Skin epidermis (tissue), 12 donors: Measurements from ENCODE around the gene EIF4G2.
A peak's percentile ranks its signal among the peaks of the same experiment; 100 is the strongest.
"Not testable (repeated sequence)": the region's sequence is repeated elsewhere in the genome, so short reads cannot be mapped to it uniquely, and the experiment has no call there.

Source experiments
- H3K27ac ChIP-seq, 21 experiments: fragments of 200-600 bp; sonication (generic) in 11 of 21; one replicate each; pipeline ENCODE4 v1.5.0; 2020; ENCODE audit warnings: mild to moderate bottlenecking in 3 of 21, inconsistent platforms in 2 of 21, moderate library complexity in 2 of 21
- H3K4me3 ChIP-seq, 7 experiments: fragments of 200-600 bp; sonication (generic) in 2 of 7; one replicate each; pipeline ENCODE4 v1.5.0; 2020; ENCODE audit warnings: inconsistent platforms in 2 of 7, mild to moderate bottlenecking in 2 of 7, moderate library complexity in 1 of 7

Gene EIF4G2

DNA sequence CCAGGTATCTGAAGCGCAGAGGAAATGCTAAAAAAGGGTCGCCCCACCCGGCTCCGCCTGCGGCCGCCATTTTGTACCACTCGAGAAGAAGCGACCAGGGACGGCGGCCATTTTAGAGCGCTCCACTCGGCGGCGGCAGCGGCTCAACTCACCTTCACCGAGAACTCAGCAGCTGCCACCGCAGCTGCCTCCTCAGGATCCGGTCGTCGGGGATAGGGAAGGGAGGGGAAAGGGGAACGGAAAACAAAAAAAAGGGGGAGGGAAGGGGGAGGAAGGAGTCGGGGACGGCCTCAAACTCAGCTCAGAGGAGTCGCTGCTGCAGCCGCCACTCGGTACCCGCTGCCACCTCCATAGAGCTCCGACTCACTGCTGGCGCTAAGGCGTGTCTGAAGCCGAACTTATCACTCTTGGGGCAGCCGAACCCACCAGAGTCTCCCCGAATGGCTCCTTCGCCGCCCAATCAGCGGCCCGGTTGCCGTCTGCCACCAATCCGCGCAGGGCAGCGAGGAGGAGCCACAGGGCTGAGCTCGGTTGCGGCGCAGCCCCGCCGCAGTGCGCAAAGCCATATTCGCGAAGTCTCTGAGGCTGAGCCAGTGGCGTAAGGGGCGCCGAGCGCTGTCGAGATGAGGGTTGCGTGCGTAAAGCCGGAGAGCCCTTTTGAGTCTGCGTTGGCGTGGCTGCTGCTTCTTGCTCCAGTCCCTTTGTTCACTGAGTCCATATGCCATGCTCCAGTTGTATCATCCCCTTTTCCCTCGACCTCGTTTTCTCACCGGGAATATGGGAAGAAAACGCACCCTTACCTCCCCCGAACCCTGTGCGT lies at the start of gene EIF4G2:
EIF4G2 (minus strand) TSS at position 374 of the 820 bp plus-strand sequence.
- Histone ChIP-seq H3K4me3 (peak within 1 kb of the TSS; percentile 71 to 98 (median 92)), H3K27ac (peak within 1 kb of the TSS; percentile 95 to 100 (median 99))

DNA sequence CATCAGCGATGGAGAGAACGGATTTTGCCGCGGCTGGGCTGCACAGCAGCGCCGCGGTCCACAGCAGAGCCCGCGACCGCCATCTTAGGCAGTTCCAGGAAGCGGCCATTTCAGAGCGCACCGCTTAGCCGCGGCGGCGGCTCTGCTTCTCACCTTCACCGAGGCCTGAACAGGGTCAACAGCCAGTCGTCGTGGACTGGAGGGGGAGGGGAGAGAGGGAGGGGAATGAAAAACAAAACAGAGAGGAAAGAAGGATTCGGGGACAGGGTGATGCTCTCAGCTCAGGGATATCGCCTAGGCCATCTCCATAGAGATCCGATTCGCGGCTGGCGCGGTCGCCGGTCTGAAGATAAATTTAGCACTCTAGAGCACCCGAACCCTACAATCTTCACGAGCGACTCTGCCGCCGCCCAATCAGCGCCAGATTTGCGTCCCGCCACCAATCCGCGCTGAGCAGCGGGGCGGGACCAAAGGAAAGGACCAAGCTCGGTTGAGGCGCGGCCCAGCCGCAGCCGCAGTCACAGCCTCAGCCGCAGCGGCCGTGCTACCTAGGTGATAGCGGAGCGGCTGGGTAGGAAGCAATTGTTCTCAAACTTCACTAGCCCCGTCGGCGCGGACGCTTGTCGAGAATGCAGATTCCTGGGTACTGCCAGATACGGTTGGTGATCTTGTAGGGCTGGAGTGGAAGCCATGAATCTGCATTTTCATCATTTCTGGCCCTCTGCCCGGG lies 49.1 kb upstream of the EIF4G2 start, which contains the start of gene ZBED5:
ZBED5 (minus strand) TSS at position 345 of the 730 bp plus-strand sequence. CDS start 3,108 bp downstream, outside the sequence.
- peak within 1 kb of the TSS; percentile 54 to 88 (median 75) for H3K4me3 ChIP-seq

DNA sequence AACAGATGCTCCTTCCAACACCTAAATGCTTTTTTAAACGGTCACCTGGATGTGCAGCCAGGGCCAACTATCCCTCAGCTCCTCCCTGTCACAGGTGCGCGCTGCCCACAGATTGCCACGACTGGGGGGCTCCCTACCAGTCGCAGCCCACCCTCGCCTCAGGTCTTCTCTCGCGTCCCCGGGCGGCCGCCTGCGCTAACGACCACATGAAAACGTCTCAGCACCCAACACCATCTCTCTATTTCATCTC lies 48.7 kb upstream of the EIF4G2 start:
- peak overlapping the region; percentile 54 to 88 (median 75) for H3K4me3 ChIP-seq
- H3K27ac ChIP-seq = peak overlapping the region; percentile 86 to 98 (median 95)

More for the DNA sequence above, 49.1 kb upstream of the EIF4G2 start, which contains the start of gene ZBED5:
- peak within 1 kb of the TSS; percentile 86 to 98 (median 95) for H3K27ac ChIP-seq

DNA sequence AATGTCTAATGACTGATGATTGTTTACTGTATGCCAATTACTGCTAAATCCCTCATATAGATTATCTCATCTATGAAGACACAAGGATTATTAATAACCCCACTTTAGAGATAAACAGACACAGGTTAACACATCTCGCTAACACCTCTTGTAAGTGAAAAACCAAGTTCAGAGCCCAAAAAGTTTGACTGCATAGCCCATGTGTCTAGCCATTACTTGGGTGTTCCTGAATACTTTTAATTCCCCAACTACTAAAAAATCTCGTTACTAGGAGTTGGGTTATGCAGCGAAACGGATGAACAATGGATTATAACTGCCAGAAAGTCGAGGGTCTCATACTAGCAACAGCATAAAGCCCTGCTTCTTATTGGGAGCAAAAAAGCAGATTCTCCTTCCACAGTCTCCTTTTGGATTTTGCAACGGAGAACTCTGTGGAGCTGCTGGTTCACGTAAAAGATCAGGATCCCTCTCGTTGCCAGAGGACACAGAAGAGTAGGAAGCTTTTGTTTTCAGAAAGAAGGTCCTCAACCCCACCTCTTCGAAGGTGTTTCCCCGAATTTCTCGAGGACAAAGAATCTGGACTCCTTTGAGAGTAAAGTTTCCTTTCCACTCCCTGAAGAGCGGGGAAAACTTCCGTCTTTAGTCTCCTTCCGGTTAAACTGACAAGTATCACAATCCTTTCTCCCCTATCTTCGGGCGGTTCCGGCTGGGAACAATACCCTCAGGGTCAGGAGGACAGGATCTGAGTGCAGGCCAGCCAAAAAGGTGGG lies 48.1 kb upstream of the EIF4G2 start:
- Histone ChIP-seq H3K4me3 (peak overlapping the region; percentile 54 to 88 (median 75)), H3K27ac (peak overlapping the region; percentile 86 to 98 (median 95))

DNA sequence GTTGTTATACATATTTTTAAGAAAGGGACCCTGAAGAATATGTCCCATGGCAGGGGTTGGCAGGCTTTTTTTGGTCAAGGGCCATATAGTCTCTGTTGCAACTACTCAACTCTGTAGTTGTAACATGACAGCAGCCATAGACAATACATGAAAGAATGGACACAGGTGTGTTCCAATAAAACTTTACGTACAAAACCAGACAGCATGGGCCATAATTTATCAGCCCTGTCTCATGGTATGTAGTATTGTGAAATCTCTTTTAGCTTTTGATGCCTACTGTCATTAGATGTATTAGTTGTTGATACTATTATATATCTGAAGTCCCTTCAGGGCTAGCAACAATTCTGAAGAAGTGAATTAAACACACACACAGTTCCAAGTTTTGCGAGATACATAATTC lies 46.6 kb upstream of the EIF4G2 start:
- H3K27ac ChIP-seq = no peak overlapping the region
- no peak overlapping the region for H3K4me3 ChIP-seq

DNA sequence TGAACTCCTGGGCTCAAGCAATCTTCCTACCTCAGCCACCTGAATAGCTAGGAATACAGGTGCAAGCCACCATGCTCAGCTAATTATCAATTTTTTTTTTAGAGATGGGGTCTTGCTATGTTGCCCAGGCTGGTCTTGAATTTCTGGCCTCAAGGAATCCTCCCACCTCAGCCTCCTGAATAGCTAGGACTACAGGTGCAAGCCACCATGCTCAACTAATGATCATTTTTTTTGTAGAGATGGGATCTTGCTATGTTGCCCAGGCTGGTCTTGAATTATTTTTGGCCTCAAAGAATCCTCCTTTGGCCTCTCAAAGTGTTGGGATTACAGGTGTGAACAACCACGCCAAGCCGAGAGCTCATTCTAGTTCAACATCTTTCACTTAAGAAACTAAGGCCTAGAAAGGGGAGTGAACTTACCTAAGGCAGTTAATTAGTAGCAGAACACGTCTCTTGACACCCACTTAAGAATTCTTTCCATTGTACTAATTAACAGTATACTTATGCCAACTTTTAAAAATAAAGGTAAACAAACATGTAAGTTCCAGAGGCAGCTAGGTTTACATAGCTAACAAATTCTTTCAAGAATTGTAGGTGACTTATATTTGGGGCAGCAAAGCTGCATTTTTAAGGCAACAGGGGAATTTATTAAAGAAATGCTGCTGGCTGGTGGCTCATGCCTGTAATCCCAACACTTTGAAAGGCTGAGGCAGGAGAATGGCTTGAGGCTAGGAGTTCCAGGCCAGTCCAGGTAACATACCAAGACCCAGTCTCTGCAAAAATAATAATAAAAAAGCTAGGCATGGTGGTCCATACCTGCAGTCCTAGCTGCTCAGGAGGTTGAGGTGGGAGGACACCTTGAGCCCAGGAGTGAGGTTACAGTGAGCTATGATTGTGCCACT lies 39.5 kb upstream of the EIF4G2 start:
- Histone ChIP-seq H3K27ac (no peak overlapping the region), H3K4me3 (no peak overlapping the region)

DNA sequence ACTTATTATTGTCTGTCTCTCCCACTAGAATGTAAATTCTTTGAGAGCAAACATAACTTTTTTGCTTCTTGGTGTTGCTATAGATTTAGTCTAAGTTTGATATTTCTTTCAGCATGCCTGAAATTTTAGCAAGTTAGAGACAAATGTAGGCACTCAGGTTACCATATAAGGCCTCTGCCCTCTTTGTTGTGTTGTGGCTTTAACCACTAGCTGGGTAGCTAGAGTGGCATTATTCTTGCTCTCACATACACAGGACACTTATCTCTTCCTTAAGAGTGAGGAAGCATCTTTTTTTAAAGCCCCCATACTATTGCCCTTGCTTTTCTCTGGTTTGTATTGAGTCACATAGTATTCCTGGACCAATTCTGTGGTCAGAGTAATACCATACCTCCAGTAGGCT lies 37.9 kb upstream of the EIF4G2 start:
- no peak overlapping the region for H3K4me3 ChIP-seq
- no peak overlapping the region for H3K27ac ChIP-seq

DNA sequence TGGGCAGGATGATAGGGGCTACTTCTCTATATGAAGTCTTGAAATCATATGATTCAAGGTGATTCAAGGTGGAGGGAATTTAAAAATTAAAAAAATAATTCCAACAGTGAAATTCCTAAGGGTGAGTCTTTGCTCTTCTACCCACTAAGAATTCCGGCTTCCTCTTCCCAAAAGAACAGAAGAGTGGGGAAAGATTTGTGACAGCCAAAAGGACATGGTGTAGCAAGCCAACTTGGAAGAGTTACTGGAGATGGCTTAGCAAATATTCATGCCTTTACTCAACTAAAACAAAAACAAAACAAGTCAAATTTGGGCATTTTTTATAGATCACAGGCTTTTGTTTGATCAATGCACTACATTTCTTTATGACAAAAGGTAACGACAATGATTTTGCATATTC lies 36.9 kb upstream of the EIF4G2 start:
- Histone ChIP-seq H3K27ac (peak overlapping the region in 1 of 21 experiments; percentile 17), H3K4me3 (no peak overlapping the region)

DNA sequence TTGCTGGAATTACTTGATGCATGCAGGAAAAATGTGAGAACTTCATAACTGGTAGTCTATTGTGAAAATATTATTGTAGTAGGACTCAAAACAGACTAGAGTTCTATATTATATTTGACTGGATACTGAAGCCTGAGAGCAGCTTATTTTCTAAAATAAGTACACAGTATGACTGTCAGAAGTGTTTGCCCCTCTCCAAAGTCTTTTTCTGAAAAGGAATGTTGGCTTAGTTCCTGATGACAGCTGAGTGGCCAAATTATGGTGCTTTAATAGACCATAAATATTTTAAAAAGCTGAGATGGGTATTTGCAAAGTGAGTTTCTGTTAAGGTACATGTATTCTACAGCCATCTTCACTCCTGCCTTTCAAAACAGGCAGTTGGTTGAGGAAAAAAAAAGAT lies 36.1 kb upstream of the EIF4G2 start:
- no peak overlapping the region for H3K4me3 ChIP-seq
- H3K27ac ChIP-seq = no peak overlapping the region

DNA sequence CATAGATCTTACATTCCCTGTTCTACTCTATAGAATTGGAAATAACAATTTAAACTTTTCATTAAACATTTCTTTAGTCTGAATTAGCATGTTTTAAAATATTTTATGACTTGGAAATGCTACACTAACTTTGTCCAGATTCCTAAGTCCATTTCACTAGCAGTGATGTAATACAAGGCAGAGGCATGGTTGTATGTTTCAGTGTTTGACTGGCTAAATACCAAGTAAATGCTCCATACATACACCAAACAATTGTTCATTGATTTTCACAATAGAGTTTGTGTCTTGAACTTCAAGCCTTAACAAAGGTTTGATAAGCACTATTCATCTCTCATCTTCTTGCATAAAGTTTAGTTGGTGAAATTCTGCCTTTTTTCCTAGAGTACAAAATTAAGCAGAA lies 35.6 kb upstream of the EIF4G2 start:
- no peak overlapping the region for H3K4me3 ChIP-seq
- H3K27ac ChIP-seq = peak overlapping the region in 1 of 21 experiments; percentile 52

DNA sequence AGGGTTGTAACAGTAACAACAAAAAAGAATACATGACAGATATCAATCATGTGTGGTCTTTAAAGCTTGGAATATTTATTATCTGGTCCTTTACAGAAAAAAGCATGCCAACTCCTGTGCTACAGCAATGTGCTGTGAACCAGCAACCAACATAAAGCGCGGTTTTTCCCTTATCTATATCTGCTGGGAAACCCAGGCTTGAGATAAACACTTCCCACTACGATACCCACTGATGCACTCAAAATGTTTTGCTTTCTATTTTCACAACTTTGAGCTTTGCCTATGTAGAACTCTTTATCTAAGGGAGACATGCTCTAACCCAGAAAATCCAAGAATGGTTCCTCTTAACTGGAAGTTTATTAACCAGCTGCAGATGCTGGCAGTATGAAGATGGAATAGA lies 30.2 kb upstream of the EIF4G2 start:
- H3K27ac ChIP-seq = no peak overlapping the region
- no peak overlapping the region for H3K4me3 ChIP-seq

DNA sequence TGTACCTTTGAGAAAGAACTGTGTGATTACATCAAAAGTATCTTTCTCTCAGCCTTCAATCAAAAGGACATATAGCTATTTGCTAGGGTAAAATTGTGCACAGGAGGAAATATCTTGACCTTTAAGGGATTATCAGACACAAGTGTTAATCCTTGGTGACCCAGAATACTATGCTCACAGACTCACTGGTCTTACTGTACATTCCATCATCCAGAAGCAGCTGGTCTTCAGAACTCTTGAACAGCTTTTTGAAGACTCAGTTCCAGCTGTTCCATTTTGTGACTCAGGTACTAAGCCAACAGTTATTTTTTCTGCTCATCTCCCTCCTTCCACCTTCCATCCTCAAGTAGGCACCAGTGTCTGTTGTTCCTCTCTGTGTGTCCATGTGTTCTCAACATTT lies 29.4 kb upstream of the EIF4G2 start:
- Histone ChIP-seq H3K27ac (no peak overlapping the region), H3K4me3 (no peak overlapping the region)

DNA sequence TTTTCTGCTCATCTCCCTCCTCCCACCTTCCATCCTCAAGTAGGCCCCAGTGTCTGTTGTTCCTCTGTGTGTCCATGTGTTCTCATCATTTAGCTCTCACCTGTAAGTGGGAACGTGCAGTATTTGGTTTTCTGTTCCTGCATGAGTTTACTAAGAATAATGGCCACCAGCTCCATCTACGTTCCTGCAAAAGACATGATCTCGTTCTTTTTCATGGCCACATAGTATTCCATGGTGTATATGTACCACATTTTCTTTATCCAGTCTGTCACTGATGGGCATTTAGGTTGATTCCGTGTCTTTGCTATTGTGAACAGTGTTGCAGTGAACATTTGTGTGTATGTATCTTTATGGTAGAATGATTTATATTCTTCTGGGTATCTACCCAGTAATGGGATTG lies 28.2 kb upstream of the EIF4G2 start:
- not testable (repeated sequence) for H3K27ac ChIP-seq, H3K4me3 ChIP-seq

DNA sequence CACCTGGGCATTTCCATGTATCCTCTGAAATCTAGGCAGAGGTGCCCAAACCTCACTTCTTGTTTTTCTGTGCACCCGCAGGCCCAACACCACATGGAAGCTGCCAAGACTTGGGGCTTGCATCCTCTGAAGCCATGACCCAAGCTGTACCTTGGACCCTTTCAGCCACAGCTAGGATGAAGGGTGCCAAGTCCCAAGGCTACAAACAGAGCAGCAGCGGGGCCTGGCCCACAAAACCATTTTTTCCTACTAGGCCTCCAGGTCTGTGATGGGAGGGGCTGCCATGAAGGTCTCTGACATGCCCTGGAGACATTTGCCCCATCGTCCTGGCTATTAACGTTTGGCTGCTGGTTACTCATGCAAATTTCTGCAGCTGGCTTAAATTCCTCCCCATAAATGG lies 20.4 kb upstream of the EIF4G2 start:
- Histone ChIP-seq H3K27ac (no peak overlapping the region), H3K4me3 (no peak overlapping the region)

DNA sequence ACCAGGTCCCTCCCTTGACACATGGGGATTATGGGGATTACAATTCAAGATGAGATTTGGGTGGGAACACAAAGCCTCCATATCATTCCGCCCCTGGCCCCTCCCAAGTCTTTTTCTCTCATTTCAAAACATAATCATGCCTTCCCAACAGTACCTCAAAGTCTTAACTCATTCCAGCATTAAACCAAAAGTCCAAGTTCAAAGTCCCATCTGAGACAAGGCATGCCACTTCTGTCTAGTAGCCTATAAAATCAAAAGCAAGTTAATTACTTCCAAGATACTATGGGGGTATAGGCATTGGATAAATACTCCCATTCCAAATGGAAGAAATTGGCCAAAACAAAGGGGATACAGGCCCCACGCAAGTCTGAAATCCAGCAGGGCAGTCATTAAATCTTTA lies 19.7 kb upstream of the EIF4G2 start:
- no peak overlapping the region for H3K27ac ChIP-seq
- no peak overlapping the region for H3K4me3 ChIP-seq

DNA sequence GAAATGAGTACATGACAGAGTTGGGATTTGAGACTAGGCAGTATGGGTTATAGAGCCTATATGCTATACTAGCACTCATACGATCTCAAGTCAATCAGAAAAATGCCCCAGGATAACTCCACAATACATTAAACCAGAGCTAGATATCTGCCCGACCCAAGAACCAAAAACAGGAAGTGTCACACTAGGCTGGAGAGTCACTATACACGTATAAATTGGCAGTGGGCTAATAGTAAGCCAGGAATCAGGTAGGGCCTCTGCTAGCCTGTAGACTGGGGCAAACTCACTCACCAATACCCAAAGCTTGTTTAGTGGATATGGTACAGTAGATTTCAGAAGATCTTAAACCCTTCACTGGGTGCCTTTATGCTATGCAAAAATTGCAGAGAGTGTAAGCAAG lies 16.2 kb upstream of the EIF4G2 start:
- no peak overlapping the region for H3K27ac ChIP-seq
- H3K4me3 ChIP-seq = no peak overlapping the region

DNA sequence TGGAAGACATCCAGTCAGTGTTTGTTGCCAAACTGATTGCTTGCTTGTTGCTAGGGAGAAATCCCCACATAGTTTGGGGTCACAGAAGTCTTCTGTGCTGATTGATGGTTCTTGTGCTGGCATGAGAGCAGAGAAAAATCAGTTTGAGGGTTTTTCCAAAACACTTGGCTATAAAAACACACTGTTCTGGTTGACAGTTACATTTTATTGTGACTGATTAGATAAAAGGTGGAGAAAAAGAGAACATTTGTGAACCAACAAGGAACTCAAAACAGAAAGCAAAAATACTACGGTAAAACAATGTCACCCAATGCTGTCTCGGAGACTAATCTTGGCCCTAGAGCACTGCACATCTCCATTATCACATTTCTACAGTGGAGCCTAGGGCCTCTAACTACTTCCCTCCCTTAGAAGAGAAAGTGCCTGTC lies 14.4 kb upstream of the EIF4G2 start:
- H3K4me3 ChIP-seq = no peak overlapping the region
- peak overlapping the region in 2 of 21 experiments; percentile 21 to 22 for H3K27ac ChIP-seq

DNA sequence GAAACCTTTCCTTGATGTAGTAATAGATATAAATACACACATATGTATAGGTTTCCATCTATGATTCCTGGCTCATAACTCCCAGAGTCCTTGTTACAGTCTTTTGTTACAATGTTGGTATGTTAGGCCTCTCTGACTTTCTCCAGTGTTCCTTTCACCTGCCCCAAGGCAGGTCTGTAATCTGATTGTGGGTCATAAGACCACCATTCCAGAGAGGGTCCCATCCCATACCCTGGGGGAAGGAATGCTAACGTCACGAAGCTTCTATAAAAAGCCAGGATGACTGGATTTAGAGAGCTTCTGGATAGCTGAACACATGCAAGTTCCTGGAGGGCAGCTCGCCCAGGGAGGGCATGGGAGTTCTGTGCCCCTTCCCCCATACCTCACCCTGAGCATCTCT lies 13.8 kb upstream of the EIF4G2 start:
- not testable (repeated sequence) for H3K4me3 ChIP-seq, H3K27ac ChIP-seq

DNA sequence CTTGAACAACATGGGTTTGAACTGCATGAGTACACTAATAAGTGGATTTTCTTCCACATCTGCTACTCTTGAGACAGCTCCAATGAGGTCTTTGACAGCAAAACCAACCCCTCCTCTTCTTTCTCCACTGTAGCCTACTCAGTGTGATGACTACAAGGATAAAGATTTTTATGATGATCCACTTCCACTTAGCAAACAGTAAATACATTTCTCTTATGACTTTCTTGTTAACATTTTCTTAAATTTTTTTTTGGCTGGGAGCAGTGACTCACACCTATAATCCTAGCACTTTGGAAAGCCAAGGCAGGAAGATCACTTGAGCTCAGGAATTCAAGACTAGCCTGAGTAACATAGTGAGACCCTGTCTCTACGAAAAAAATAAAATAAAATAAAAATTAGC lies 9.9 kb upstream of the EIF4G2 start:
- Histone ChIP-seq H3K4me3 (no peak overlapping the region), H3K27ac (no peak overlapping the region)
